HG03378 (cell line): Measurements from ENCODE around the gene SRBD1.

Source experiments
- ATAC-seq: cut with Tn5 transposase; IDR thresholded peaks from one replicate; pipeline ENCODE4 v1.9.1; 2021; ENCODE audit warnings: mild to moderate bottlenecking, moderate library complexity; ENCODE audit not compliant: unreplicated experiment

SRBD1 gene

DNA sequence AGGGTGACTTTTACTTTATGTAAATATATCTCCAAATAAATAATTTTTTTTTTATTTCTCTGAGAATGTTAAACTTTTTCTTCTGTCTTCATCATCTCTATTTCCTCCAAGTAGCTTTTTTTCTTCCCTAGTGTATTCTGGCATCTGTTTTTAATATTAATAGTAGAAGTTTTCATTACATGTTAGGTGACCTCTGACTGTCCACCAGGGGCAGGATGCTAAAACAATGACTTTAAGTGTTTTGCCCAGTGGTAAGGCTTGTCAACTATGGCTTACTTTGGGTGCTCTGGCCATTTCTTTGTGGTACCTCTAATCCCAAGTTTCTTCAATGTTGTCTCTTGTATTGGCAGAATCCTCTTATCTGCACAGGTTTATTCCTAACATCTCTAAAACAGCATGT, 127.1 kb downstream of the SRBD1 start:
- ATAC-seq: no peak

- ATAC-seq: no peak
Measured at GRCh38 chr2:45477546-45477945, 133.5 kb downstream of the SRBD1 start.

DNA sequence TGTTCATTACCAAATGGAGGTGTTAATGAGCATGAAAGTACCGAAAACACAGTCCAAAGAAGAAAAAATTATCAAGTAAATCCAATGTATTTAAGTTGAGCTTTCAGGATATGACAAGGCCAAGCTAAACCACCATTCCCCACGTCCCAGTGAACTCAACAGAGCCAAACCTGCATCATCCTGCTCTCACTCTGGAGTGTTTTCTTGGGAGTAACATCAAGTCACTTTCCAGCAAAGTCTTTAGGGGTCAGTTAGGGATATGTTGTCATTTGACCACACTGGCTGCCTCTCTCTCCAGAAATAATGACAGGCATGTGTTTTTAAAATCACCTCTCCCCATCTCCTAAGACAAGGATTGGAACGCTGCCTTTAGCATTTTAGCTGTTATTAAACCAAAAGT, 140.5 kb downstream of the SRBD1 start:
- ATAC-seq: no peak

GRCh38 chr2:45469314-45470099, 141.6 kb downstream of the SRBD1 start:
- ATAC-seq: no peak

GRCh38 chr2:45468279-45468678, 142.8 kb downstream of the SRBD1 start:
- ATAC-seq: no peak

GRCh38 chr2:45466053-45466452, 145.0 kb downstream of the SRBD1 start:
- ATAC-seq: no peak

DNA sequence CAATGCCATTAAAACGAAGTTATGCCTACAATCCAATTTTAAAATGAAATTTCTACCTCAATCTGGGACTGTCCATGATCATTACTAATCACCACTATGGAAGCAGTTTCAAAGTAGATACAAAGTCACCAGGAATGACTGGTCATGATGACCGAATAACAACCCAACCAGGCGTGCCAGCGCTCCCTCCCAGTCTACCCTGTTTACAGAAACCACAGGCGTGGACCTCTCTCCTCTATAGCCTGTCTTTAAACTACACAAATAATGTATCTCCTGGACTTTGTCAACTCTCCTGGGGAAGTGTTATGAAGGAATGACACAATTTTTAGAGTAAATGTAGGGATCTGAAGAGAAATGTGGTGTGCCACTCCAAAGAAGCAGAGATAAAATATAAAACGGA, 150.2 kb downstream of the SRBD1 start:
- no peak for ATAC-seq

DNA sequence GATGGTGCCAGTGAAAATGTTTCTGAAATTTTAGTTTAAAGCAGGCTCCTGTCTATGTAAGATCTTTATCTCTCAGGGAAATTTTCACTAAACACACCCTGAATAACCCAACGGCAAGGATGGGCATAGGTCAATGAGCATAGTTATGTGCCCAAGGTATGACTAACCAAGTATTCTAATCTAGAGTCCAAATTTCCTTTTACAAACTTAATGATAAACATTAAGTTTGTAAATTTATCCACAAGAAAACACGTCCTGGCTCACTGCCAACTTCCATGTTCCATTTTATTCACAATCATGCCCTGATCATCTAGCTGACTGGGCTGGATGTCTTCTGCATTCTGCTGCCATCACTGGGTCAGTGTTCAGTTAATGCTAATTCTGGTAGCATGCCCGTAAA, 151.2 kb downstream of the SRBD1 start:
- no peak for ATAC-seq

DNA sequence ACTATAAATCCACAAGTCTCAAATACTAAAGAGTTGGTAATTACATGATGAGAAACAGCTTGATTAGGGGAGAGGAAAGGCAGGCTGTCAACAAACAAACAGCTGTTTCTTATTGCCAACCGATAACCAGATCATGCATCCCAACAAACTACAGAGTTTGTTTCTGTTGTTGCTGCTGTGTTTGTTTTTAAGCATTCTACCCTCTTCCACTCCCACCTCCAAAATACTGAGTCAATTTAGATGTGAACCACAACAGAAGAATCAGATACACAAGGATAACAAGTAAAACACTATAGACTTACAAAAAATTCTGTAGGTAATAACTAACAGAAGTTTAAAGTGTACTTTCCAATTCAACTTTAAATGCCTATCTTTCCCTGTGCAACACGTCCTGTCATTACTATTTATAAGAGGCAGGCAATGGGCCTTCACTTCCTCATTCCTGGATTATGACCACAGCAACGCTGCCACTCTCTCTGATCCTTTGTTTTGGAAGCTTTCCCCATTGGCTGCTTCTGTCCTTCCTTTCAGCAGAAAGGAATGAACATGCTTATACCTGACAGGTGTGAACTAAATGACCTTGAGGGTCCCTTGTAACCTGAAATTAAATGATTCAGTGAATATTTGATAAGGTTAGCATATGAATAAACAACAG, 152.0 kb downstream of the SRBD1 start:
- no peak for ATAC-seq

GRCh38 chr2:45457211-45457945, 153.7 kb downstream of the SRBD1 start:
- no peak for ATAC-seq

DNA sequence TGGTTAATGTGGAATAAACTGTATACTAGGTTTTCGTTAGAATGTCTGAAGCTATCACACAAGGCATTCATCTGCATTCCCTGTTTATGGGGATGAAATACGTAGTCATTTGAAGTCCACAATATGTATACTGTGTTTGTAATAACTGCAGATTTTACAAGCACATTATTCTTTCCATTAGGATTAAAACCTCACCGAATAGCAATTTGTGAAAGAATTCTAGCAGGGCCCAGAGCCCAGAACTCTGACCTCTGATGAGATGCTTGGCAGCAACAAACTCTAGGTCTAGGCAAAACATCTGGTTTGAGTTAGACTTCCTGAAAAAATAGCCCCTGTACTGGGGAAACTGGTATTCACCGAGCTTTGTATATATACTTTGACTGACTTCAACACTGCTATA, 158.2 kb downstream of the SRBD1 start:
- no peak for ATAC-seq

GRCh38 chr2:45450634-45451033, 160.4 kb downstream of the SRBD1 start:
- no peak for ATAC-seq

DNA sequence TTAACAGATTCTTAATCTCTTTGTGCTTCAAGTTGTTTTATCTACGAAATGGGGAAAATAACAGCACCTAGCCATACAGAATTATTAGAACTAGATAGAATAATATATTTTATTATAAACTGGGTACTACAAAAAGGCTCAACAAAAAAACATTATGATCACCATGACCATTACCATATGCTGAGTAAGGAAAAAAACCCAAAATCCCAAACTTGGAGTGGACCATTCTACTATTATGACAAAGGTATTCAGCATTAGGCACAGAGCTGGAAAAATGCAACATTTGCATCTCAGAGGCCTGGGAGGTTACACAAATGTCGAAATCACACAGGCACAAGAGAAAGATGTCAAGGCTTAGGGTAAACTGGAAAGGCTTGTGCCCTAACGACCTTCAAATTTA, 162.8 kb downstream of the SRBD1 start:
- no peak for ATAC-seq

DNA sequence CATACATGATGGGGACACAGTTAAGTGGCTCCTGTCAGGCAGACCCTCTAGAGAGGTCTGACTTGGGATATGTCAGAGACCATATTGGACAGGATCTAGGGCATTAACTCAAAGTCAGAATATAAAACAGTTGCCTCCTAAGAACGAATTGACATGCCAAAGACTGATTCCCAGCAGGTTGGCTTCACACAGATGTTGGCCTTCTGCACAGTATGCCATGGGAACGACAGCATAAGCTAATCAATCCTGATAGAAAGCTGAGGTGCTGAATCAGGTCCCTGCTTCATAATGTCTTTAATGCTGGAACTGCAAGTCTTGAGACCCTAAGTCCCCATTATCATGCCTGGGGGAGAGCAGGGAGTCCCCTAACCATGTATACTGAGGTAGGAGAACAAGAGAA, 165.1 kb downstream of the SRBD1 start:
- no peak for ATAC-seq

- no peak for ATAC-seq
Measured at GRCh38 chr2:45445037-45445436, 166.0 kb downstream of the SRBD1 start.

DNA sequence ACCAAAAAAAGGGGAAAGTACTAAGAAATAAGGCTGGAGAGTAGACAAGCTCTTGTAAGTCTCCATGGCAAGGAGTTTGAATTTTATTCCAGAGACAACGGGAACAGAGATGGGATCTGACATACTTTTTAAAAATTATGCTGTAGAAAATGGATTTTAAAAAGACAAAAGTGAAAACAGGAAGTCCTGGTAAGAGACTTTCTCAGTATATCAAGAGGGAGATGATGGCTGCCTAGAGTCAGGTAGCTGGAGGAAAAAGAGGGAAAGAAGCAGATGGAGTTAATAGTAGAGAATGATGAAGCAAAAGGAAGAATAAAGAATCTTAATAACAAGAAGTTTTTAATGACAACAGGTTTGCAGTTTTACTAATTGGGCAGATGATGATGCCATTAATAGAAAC, 168.1 kb downstream of the SRBD1 start:
- no peak for ATAC-seq

DNA sequence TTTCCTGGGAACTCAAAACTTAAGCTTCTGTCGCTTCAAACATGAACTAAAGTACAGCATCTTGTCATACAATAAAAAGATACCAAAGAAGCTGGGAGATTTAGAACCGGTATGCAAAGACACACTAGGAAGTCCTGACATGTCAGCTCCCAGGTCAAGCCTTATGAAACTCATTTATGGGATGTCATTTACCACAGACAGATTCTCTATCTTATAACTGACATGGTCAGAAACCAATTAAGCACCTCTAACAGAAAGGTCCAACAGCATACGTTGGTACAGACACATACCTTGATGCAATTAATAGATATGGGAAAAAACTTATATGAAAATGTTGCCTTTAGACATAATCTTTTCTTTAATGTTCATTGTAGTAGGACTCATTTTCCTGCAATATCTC, 169.0 kb downstream of the SRBD1 start:
- ATAC-seq: no peak

DNA sequence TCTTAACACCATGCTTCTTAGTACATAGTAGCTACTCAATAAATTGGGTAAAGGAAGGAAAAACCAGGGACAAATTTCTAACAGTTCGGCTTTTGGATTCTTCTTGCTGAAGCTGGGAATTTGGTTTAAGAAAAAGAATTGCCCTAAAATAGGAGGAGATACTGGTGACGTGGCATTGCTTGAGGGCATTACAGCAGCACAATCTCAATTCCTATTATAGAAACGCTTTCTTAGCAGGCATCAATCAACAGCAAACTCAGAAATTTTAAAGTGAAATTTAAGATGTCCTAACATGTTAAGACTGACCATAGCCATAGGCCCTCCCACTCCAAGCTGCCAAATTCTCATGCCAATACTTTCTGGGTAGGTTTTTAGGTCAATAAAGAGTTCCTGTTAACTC, 169.5 kb downstream of the SRBD1 start:
- no peak for ATAC-seq

GRCh38 chr2:45439788-45440773, 171.0 kb downstream of the SRBD1 start:
- ATAC-seq: peak; percentile 64

DNA sequence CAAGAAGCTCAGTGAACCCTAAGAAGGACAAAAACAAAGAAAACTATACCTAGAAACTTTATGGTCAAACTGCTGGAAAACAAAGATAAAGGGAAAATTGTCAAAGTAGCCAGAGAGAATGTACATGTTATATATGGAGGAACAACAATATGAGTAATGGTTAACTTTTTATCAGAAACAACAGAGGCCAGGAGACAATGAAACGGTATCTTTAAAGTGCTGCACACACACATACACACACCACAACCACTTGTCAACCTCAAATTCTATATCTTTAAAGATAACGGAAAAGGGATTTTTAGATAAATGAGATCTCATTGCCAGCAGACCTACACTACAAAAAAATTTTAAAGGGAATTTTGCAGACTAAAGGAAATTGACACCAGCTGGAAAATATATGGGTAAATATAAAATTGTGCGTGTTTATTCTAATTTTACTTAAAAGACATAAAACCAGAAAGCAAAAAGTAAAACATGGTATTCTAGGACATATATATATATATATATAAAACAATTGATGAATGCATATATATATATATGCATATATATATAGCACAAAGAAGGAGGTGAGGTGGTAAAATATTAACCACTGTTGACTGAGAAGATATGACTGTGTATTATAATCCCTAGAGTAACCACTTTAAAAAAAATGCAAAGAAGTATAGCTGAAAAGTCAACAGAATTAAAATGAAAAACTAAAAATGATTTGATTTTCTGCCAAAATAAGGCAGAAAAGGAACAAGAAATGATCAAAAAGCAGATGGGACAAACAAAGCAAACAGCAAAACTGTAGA, 172.0 kb downstream of the SRBD1 start:
- no peak for ATAC-seq
